ENCODE data around the gene RETSAT. TPM values are rescaled to one million over a fixed set of nuclear protein-coding genes. Genes with fewer than 3 reads are reported as not detected.

RETSAT gene
- 25.2 and 26.0 TPM in 2 replicates for total RNA-seq
- long read RNA-seq, transcript RETSAT-201 (11 exons, 3,100 nt), result major isoform, 11 of 20 reads
- long read RNA-seq, partial matches to known transcripts, result 4 of 20 reads
- long read RNA-seq, other reads (novel, unspliced or antisense), result 5 of 20 reads

DNA sequence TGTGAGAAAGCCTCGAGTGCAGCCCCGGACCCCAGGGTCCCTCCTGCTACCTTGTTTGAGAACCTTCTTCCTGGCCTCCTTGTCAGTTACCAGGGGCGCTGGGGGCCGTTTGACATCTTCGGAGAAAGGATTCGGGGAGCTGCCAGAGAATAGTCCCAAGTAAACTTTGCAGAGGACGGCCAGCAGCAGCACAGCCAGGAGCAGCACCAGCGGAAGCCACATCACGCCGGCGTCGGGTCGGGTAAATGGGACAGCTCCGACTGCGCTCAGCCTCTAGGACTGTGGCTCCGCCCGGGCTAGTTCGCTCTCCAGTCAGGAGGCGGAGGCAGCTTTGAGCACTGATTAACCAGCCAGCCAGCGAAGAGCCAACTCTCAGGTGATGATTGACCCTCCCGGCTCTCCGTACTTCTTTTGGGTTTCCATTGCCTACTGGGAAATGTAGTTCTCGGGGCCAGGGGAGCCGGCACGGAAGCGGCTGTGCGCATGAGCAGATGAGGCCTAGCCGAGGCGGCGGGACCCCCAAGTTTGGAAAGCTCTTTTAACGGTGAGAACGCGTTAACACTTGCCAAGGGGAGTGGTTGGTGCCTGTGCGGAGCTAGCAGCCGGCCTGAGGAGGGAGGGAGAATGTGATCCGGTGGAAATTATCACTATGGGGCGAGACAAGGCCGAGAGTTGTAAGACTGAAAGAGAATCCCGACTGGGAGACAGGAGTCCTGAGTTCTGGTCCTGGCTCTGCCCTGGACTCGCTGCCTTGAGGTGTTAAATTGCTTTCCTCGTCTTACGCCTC, at the start of gene RETSAT, which contains the start of gene ELMOD3:
Gene RETSAT (minus strand): TSS at position 243 of the 787 bp plus-strand sequence. CDS start 21 bp downstream, at position 222.
Gene ELMOD3 (plus strand): TSS at position 484 of the 787 bp plus-strand sequence. CDS start 2,430 bp downstream, outside the sequence.
- TF ChIP-seq, protein P1, sequence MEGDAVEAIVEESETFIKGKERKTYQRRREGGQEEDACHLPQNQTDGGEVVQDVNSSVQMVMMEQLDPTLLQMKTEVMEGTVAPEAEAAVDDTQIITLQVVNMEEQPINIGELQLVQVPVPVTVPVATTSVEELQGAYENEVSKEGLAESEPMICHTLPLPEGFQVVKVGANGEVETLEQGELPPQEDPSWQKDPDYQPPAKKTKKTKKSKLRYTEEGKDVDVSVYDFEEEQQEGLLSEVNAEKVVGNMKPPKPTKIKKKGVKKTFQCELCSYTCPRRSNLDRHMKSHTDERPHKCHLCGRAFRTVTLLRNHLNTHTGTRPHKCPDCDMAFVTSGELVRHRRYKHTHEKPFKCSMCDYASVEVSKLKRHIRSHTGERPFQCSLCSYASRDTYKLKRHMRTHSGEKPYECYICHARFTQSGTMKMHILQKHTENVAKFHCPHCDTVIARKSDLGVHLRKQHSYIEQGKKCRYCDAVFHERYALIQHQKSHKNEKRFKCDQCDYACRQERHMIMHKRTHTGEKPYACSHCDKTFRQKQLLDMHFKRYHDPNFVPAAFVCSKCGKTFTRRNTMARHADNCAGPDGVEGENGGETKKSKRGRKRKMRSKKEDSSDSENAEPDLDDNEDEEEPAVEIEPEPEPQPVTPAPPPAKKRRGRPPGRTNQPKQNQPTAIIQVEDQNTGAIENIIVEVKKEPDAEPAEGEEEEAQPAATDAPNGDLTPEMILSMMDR (conservative IDR thresholded peaks at IDR 0.05), result no peak
- Mint-ChIP-seq H3K36me3 (ENCODE audit: low read depth) (peaks cover 7% of the 10 kb centered on the region), H3K4me3 (peak within 1 kb of the TSS; percentile 99), H3K27ac (ENCODE audit: unreplicated experiment) (peak within 1 kb of the TSS; percentile 99), H3K4me1 (peaks cover 37% of the 10 kb centered on the region), H3K27me3 (ENCODE audit: low read depth) (no peaks in the 10 kb centered on the region), H3K9me3 (no peaks in the 10 kb centered on the region)
- DNase-seq (ENCODE audit: low read depth, low spot score), result peak; percentile 95

DNA sequence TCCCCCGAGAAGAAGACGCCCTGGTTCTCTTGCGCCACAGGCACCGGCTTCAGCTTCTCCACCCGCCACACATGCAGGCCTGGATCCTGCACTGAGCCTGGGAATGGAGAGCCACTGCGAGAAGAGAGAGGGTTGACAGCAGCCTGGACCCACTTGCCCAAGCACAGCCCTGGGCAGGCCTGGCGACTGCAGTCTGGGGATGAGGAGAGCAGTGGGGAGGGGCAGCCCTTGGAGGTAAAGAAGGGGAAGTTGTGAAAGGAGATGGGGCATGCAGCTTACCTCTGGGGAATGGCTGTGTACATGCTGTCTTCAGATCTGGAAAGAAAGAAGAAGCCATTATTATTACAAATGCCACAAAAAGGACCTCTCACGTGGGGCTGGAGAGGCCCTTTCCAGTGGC, 47.5 kb upstream of the RETSAT start:
- DNase-seq (ENCODE audit: low read depth, low spot score), result no peak
- H3K4me3 Mint-ChIP-seq, result no peak overlapping the region
- H3K9me3 Mint-ChIP-seq, result peaks cover 2% of the 10 kb centered on the region
- H3K36me3 Mint-ChIP-seq (ENCODE audit: low read depth), result peaks cover 3% of the 10 kb centered on the region
- peak overlapping the region; percentile 68 for H3K27ac Mint-ChIP-seq (ENCODE audit: unreplicated experiment)
- TF ChIP-seq, protein P1 (conservative IDR thresholded peaks at IDR 0.05), result no peak
- H3K4me1 Mint-ChIP-seq, result no peaks in the 10 kb centered on the region
- no peaks in the 10 kb centered on the region for H3K27me3 Mint-ChIP-seq (ENCODE audit: low read depth)

DNA sequence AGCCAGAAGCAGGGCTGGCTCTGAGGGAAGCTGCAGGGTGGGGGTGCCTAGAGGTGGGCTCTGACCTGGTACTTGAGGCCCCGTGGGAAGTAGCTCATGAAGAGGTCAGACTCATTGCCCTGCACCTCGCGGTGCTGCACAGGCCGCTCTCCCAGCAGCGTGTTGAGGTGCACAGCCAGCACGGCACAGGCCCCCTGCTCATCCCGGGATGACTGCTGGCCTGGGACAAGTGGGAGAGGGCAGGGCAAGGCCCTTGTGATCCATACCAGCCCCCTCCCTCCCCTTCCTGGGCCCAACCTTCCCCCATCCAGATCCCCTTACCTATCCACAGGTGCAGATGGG, 47.1 kb upstream of the RETSAT start:
- no peaks in the 10 kb centered on the region for H3K4me1 Mint-ChIP-seq
- no peaks in the 10 kb centered on the region for H3K27me3 Mint-ChIP-seq (ENCODE audit: low read depth)
- H3K9me3 Mint-ChIP-seq, result peaks cover 2% of the 10 kb centered on the region
- no peak overlapping the region for H3K27ac Mint-ChIP-seq (ENCODE audit: unreplicated experiment)
- TF ChIP-seq, protein P1 (conservative IDR thresholded peaks at IDR 0.05), result no peak
- peaks cover 3% of the 10 kb centered on the region for H3K36me3 Mint-ChIP-seq (ENCODE audit: low read depth)
- DNase-seq (ENCODE audit: low read depth, low spot score), result no peak
- H3K4me3 Mint-ChIP-seq, result no peak overlapping the region

DNA sequence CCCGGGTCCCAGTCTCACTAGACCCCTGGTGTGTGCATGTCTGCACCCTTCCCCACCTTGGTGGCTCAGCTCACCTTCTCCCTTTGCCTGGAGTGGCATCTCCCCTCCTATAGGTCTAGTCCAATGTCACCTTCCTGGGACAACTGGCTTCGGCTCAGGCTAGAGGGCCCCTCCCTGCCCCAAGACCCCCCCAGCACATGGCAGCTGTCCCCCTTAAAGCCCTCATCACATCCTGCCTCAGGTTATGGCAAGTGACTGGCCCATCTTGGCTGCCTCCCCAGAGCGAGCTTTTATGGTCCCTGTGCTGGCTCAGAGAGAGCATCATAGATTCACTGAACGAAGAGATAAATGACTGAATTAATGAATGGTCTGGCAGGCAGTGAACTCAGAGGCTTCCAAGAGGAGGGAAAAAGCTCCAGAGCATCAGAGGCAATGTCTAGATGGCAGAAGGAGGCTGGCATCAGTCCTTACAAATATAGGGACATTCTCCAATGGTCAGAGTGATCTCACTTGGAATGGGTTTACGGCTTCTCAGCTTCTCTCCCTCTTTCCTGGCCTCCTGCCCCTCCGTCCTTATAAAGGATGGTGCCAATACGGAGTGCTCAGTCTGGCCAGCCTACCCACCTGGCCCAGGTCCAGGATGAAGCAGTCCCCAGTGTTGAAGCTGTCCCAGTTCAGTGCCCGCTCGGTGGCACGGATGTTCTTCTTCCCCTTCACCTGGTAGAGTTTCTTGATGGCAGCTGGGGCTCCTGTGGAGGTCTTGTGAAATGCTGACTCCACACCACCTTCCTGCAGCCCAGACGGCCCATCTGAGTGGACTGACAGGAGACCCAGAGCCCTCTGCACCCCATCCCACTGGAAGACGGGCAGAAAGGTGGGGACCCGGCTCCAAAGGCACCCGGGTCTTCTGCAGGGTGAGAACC, 46.5 kb upstream of the RETSAT start:
- Mint-ChIP-seq H3K4me1 (no peaks in the 10 kb centered on the region), H3K9me3 (peaks cover 2% of the 10 kb centered on the region), H3K27ac (ENCODE audit: unreplicated experiment) (no peak overlapping the region), H3K27me3 (ENCODE audit: low read depth) (no peaks in the 10 kb centered on the region), H3K4me3 (no peak overlapping the region), H3K36me3 (ENCODE audit: low read depth) (peaks cover 3% of the 10 kb centered on the region)
- TF ChIP-seq, protein P1 (conservative IDR thresholded peaks at IDR 0.05), result no peak
- no peak for DNase-seq (ENCODE audit: low read depth, low spot score)

DNA sequence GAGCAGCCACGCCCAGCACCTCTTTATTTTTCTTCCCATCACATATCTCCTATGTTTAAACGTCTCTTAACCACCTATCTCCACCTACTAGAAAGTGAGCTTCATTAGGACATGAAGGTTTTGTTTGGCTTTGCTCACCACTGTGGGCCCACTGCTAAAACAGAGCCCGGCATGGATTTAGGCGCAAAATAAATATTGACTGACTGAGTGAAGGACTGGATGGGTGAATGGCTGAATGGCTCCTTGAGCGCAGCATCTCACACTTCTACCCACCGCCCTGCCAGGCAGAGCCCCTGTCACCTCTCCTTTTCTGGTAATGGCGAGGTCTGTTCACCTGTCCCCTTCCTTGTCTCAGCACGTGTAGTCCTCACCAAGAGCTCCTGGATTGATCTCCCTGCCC, 45.7 kb upstream of the RETSAT start:
- Mint-ChIP-seq H3K36me3 (ENCODE audit: low read depth) (peaks cover 3% of the 10 kb centered on the region), H3K4me3 (no peak overlapping the region), H3K27ac (ENCODE audit: unreplicated experiment) (no peak overlapping the region), H3K27me3 (ENCODE audit: low read depth) (no peaks in the 10 kb centered on the region), H3K9me3 (peaks cover 2% of the 10 kb centered on the region), H3K4me1 (no peaks in the 10 kb centered on the region)
- no peak for DNase-seq (ENCODE audit: low read depth, low spot score)
- TF ChIP-seq, protein P1 (conservative IDR thresholded peaks at IDR 0.05), result no peak

Measured in neural crest cell (in vitro differentiated cells).